Umbilical cord (tissue), 1 donor: Measurements from ENCODE around the gene CCR5AS.
"Not testable (repeated sequence)": the region's sequence is repeated elsewhere in the genome, so short reads cannot be mapped to it uniquely, and the experiment has no call there.

Experiments
- DNase-seq: peaks from one replicate; pipeline ENCODE4 v3.0.0-alpha.2; 2015; ENCODE audit warnings: low spot score

Gene CCR5AS

DNA sequence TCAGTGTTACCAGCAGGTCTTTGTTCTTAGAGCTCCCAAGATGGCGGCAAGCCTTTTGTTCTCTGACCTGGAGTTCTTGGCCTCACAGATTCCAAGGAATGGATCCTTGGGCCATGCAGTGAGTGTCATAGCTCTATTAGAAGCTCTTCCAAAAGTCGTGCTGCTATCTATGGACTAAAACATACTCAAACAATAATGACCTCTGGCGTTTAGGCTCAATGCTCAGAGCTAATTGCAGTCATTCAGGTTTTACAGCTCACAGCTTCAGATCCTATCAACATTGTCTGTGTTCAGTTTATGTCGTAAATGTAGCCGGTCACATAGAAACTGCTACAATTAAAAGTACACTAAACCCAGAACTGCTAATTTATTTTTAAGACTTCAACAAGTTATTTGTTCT is 22.4 kb upstream of the CCR5AS start:
- DNase-seq = no peak

- DNase-seq = peak; percentile 36
Observed at GRCh38 chr3:46427916-46428833, 21.3 kb upstream of the CCR5AS start.

DNA sequence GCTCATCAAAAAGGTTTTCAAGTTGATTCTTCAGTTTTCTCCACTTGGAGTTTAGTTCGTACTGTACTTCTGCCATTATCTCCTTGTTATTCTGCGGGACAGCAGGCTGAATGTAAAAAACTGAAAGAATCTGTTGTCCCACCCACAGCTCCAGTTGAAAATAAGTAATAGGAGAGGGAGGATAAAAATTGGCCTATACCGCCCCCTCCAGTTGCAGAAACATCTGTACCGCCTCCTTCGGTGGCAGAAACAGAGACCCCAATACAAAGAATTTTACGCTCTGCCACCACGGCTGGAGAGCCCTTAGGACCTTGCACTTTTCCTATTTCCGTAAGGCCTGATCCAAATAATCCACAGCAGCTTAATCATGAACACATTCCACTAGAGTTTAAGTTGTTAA is 20.5 kb upstream of the CCR5AS start:
- not testable (repeated sequence) for DNase-seq

DNA sequence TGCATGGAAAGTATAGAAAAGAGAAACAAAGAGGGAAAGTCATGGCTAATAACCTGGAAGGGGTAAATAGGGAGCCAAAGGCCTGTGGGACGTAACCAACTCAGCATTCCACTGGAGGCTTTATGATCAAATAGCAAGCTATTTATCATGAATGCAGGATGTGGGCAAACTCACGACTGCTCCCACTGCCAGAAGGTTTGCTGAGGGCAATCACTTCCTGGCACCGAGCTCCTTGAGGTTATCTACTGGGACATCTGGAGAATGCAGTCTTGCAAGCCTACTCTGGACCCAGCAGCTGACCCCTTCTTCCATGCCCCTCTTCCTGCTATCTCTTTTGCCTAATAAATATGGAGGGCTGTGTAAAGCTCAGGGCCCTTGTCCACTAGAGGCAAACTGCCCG is 19.6 kb upstream of the CCR5AS start:
- not testable (repeated sequence) for DNase-seq

- no peak for DNase-seq
Observed at GRCh38 chr3:46423588-46423987, 16.7 kb upstream of the CCR5AS start.

- DNase-seq = no peak
Observed at GRCh38 chr3:46422617-46423016, 15.8 kb upstream of the CCR5AS start.

- DNase-seq = no peak
Observed at GRCh38 chr3:46420931-46421330, 14.1 kb upstream of the CCR5AS start.

- no peak for DNase-seq
Observed at GRCh38 chr3:46419816-46420215, 12.9 kb upstream of the CCR5AS start.

DNA sequence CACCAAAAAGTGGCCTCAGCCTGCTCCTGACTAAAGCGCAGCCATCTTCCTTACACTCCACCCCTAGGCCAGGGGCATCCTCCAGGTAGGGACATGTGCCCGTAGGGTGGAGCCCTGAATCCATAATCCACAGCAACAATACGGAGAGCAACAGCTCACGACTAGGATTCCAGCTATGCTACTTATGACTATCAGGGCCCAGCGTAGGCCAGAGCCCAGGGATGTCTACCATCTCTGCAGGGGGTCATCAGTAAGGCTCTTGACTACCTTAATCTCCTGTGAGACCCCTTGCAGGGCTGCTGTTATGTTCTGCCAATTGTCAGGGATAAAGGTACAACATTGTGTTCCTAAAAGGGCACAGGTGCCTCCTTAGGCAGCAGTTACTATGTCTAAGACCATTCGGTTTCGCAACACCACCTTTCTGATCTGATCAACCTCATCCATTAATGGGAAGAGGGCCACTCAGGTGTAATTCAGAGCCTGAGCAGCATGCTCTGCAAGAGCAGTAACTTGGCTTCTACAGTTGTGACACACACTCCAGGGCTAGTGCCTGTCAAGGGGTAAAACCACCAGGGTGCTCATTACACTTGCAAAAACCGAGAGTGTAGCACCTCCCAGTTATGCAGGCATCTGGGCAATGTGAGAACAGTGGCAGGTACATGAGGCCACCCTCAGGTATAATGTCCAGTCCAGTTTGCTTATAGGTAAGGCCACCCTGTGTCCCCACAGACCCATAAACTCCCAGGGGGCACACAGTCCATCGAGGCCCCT is 11.2 kb upstream of the CCR5AS start:
- no peak for DNase-seq

GRCh38 chr3:46416811-46417510 is 10.1 kb upstream of the CCR5AS start:
- DNase-seq = no peak

DNA sequence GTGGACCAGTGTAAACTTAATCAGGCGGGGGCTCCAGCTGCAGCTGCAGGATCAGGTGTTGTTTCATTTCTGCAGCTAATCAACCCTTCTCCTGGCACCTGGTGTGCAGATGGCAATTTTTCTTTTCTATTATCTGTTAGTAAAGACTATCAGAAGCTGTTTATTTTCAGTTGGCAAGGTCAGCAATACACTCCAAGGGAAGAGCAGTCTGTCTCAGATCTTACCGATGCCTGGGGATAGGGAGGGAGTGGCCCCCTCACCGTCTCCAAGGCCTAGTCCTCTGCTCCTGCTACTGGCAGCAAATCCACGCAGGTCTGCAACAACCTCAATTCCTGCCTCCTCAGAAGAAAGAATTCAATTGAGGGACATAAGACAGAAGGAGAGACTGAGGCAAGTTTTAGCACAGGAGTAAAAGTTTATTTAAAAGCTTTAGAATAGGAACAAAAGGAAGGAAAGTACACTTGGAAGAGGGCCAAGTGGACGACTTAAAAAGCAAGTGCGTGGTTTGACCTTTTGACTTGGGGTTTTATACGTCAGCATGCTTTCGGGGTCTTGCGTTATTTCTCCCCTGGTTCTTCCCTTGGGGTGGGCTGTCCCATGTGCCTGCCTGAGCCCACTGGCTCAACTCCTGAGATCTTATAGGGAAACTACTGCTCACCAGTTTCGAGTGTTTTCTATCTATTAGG is 9.4 kb upstream of the CCR5AS start:
- no peak for DNase-seq

DNA sequence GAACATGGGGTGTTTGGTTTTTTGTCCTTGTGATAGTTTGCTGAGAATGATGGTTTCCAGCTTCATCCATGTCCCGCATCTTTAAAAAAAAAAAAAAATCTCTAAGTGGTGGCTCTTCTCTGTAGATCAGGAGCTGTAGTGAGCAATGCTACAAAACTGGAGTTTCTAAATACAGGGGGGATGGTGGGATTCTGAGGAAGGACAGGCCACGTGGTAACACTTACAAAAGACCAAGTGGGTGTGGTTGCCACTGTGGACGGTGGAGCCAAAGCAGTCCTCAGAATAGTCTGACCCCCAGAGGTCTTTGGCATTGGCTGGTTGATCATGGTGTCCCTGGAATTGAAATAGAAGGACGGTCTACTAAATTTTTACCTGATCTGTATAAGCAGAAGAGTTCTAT is 7.9 kb upstream of the CCR5AS start:
- DNase-seq = no peak

DNA sequence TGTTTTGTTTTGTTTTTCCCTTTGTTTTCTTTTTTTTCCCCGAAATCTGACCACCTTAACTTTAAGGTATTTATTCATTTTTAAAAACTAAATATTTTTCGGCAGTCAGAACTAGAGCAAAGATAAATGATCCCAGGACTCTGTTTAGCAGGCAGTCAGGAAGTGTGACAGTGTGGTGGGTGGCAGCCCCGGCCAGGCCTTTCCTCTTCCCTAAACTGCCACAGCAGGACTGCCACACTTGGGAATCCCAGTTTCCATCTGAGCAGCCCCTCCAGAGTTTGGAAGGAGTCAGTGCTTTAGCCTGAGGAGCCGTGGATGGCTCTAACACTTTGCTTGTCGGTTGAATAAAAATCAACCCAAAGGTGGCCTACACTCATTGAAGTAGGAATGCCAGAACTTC is 7.1 kb upstream of the CCR5AS start:
- no peak for DNase-seq

GRCh38 chr3:46412786-46413298 is 6.0 kb upstream of the CCR5AS start:
- no peak for DNase-seq

GRCh38 chr3:46411271-46411670 is 4.4 kb upstream of the CCR5AS start:
- DNase-seq = no peak

GRCh38 chr3:46410669-46411068 is 3.8 kb upstream of the CCR5AS start:
- DNase-seq = no peak

DNA sequence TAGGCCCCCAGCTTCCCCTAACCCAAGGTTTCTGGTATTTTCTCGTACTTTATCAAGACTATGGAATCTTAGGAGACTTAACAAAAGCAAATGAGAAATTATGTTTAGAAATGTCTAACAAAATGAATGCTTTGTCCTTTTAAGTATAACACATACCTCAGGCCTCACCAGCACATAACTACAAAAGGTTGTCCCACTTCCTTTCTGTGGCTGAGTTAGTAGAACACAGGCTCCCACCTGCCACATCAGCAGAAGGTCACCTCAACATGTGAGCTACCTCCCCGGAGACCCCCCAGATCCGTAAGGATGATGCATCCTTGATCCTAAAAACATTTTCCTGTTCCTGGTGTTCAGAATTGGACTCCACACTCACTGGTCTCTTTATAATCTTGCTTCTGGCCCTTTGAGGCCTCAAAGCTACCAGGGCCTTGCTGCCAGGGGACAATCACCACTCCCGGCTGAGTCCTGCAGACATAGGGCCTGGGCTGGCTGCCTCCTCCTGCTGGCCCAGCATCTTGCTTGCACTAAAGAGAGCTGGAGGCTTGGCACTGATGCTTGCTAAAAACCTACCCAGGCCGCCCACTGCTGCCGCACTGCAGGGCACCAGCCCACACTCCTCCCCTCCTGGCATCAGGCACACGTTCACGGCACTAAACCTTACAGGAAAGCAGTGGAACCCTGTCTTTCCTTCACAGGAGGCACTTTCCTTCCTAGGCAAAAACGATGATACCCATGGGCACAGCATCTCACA is 3.0 kb upstream of the CCR5AS start:
- DNase-seq = no peak

DNA sequence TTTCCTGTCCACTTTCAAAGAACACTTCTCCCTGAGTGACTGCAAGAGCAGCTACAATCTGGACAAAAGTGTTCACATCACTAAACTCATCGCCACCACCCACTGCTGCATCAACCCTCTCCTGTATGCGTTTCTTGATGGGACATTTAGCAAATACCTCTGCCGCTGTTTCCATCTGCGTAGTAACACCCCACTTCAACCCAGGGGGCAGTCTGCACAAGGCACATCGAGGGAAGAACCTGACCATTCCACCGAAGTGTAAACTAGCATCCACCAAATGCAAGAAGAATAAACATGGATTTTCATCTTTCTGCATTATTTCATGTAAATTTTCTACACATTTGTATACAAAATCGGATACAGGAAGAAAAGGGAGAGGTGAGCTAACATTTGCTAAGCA is 2.0 kb upstream of the CCR5AS start:
- no peak for DNase-seq

- DNase-seq = no peak
Observed at GRCh38 chr3:46407970-46408369, 1.1 kb upstream of the CCR5AS start.

DNA sequence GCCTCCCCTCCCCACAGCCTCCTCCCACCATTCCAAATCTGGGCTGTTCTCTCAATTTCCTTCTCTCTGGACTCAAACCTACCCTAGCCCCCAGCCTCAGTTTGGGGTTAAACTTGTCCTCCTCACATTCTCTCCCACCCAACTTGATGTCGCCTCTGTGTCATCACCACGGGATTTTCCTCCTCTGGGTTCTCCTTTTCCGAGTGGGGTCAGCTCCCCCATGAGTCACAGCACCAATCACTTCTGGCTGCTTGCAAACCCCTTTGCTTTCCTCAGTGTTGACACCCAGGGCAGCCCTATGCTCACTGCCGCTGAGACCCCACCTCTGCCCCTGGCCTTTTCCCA is 451 bp downstream of the CCR5AS start:
- no peak for DNase-seq
